WTC11 (cell line): ENCODE measurements around the gene NR4A3. TPM values are rescaled to one million over a fixed set of nuclear protein-coding genes. Genes with fewer than 3 reads are reported as not detected.

ENCODE experiments used
- ATAC-seq: fragments of 200-7000 bp; cut with Tn5 transposase; 2 replicates; pipeline ENCODE4 v1.10.0; 2021; ENCODE audit warnings: mild to moderate bottlenecking, moderate library complexity
- CTCF ChIA-PET: fragments of 300-600 bp; sonication (Branson Sonifier 250); formaldehyde crosslinking; loops from one replicate; lab custom pipeline; 2021; ENCODE audit warnings: antibody characterized with exemption; lab: Charles Lee
- POLR2A ChIA-PET: fragments of 350-600 bp; sonication (Branson Sonifier 250); formaldehyde crosslinking; loops from one replicate; lab custom pipeline; 2021; ENCODE audit warnings: antibody characterized with exemption; lab: Charles Lee
- DNase-seq: peaks from one replicate; pipeline ENCODE4 v3.0.0; 2021; ENCODE audit warnings: low spot score
- H3K27ac Mint-ChIP-seq: 2 replicates; pipeline ENCODE4 v1.8.0; 2021; ENCODE audit warnings: mixed read lengths
- H3K27me3 Mint-ChIP-seq: 2 replicates; pipeline ENCODE4 v1.8.0; 2021; ENCODE audit warnings: low read depth, mild to moderate bottlenecking, moderate library complexity, mixed read lengths
- H3K36me3 Mint-ChIP-seq: 2 replicates; pipeline ENCODE4 v1.8.0; 2021; ENCODE audit warnings: mixed read lengths
- H3K4me1 Mint-ChIP-seq: 2 replicates; pipeline ENCODE4 v1.8.0; 2022; ENCODE audit warnings: mixed read lengths
- H3K4me3 Mint-ChIP-seq: 2 replicates; pipeline ENCODE4 v1.8.0; 2021; ENCODE audit warnings: mild to moderate bottlenecking, moderate library complexity, mixed read lengths
- H3K9me3 Mint-ChIP-seq: 2 replicates; pipeline ENCODE4 v1.8.0; 2021; ENCODE audit warnings: mixed read lengths
- E2F5 ChIP-seq: sonication (generic); formaldehyde crosslinking; IDR thresholded peaks from 2 replicates; pipeline ENCODE4 v1.8.1; 2022; ENCODE audit warnings: mild to moderate bottlenecking, moderate library complexity, missing genetic modification reagents
- GTF2I ChIP-seq: fragments of 250-450 bp; sonication (Bioruptor Pico); conservative IDR thresholded peaks from 2 replicates; pipeline ENCODE4 v1.4.0; 2021; ENCODE audit warnings: mild to moderate bottlenecking
- JUN ChIP-seq: sonication (generic); formaldehyde crosslinking; IDR thresholded peaks from 2 replicates; pipeline ENCODE4 v1.8.0; 2023; ENCODE audit warnings: mild to moderate bottlenecking, missing genetic modification reagents
- RELA ChIP-seq: sonication (generic); formaldehyde crosslinking; IDR thresholded peaks from 2 replicates; pipeline ENCODE4 v1.8.1; 2022; ENCODE audit warnings: missing genetic modification reagents, mild to moderate bottlenecking, borderline replicate concordance
- ZNF121 ChIP-seq: sonication (generic); formaldehyde crosslinking; IDR thresholded peaks from 2 replicates; pipeline ENCODE4 v1.8.0; 2023; ENCODE audit warnings: missing genetic modification reagents
- ZNF263 ChIP-seq: sonication (generic); formaldehyde crosslinking; IDR thresholded peaks from 2 replicates; pipeline ENCODE4 v1.8.1; 2022; ENCODE audit warnings: low read depth, mild to moderate bottlenecking, moderate library complexity, missing genetic modification reagents
- ZNF416 ChIP-seq: fragments of 250-450 bp; sonication (Bioruptor Pico); IDR thresholded peaks from 2 replicates; pipeline ENCODE4 v1.9.0; 2021; ENCODE audit warnings: mild to moderate bottlenecking, inconsistent platforms
- total RNA-seq: library from RNA; stranded (reverse); gene quantifications from 3 replicates; pipeline ENCODE4 v1.2.3, GENCODE V29; 2021
- TF ChIP-seq, protein P1 (sequence below): sonication (generic); formaldehyde crosslinking; conservative IDR thresholded peaks from 2 replicates; pipeline ENCODE4 v1.8.1; 2023; ENCODE audit warnings: mild to moderate bottlenecking, low read depth, missing genetic modification reagents, moderate library complexity
- TF ChIP-seq, protein P2 (sequence below): sonication (generic); formaldehyde crosslinking; IDR thresholded peaks from 2 replicates; pipeline ENCODE4 v1.8.1; 2022; ENCODE audit warnings: low read depth, missing genetic modification reagents, borderline replicate concordance
- TF ChIP-seq, protein P3 (sequence below): fragments of 250-450 bp; sonication (Bioruptor Pico); IDR thresholded peaks from 2 replicates; pipeline ENCODE4 v1.8.0; 2021; ENCODE audit warnings: mild to moderate bottlenecking

NR4A3 gene
- total RNA-seq, 1 experiment from 2014 or later, result 0.57 TPM

DNA sequence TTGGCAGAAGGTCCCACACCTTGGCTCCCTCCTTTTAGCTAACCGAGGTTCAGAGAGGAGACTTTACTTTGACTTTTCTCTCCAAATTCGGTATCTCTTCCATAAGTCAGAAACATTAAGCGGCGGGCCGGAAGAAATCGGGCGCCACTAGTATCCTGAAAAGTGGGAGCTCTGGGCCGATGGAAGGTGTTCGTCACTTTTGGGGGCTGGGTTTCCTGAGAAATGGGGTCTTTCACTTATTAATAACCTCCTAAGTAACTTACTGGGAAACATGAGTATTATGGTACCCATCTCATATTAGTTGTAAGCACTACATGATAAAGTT lies 85.5 kb downstream of the NR4A3 start:
- no peak for ATAC-seq
- H3K4me3 Mint-ChIP-seq, result peak overlapping the region; percentile 90
- POLR2A ChIA-PET, result interaction anchor here (0.6 kb wide), 2 partner anchors 12 to 19 kb away, joined by 3 read pairs; no protein-coding TSS in a partner anchor
- H3K27me3 Mint-ChIP-seq, result peaks cover 5% of the 10 kb centered on the region; the same call in 1 of the 2 replicates
- 0 out of 2 replicates have a peak, but pooled peaks cover 3% of the 10 kb centered on the region for H3K9me3 Mint-ChIP-seq
- CTCF ChIA-PET, result interaction anchor here (0.9 to 3.7 kb wide), 5 partner anchors 11 to 82 kb away, joined by 3 to 18 read pairs (median 3); no protein-coding TSS in a partner anchor
- no peaks in the 10 kb centered on the region for H3K36me3 Mint-ChIP-seq
- peak overlapping the region; percentile 57 for H3K27ac Mint-ChIP-seq
- TF ChIP-seq, protein P1, sequence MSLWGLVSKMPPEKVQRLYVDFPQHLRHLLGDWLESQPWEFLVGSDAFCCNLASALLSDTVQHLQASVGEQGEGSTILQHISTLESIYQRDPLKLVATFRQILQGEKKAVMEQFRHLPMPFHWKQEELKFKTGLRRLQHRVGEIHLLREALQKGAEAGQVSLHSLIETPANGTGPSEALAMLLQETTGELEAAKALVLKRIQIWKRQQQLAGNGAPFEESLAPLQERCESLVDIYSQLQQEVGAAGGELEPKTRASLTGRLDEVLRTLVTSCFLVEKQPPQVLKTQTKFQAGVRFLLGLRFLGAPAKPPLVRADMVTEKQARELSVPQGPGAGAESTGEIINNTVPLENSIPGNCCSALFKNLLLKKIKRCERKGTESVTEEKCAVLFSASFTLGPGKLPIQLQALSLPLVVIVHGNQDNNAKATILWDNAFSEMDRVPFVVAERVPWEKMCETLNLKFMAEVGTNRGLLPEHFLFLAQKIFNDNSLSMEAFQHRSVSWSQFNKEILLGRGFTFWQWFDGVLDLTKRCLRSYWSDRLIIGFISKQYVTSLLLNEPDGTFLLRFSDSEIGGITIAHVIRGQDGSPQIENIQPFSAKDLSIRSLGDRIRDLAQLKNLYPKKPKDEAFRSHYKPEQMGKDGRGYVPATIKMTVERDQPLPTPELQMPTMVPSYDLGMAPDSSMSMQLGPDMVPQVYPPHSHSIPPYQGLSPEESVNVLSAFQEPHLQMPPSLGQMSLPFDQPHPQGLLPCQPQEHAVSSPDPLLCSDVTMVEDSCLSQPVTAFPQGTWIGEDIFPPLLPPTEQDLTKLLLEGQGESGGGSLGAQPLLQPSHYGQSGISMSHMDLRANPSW (CRISPR knock-in tag), result no peak
- TF ChIP-seq, protein P2, sequence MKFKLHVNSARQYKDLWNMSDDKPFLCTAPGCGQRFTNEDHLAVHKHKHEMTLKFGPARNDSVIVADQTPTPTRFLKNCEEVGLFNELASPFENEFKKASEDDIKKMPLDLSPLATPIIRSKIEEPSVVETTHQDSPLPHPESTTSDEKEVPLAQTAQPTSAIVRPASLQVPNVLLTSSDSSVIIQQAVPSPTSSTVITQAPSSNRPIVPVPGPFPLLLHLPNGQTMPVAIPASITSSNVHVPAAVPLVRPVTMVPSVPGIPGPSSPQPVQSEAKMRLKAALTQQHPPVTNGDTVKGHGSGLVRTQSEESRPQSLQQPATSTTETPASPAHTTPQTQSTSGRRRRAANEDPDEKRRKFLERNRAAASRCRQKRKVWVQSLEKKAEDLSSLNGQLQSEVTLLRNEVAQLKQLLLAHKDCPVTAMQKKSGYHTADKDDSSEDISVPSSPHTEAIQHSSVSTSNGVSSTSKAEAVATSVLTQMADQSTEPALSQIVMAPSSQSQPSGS (CRISPR knock-in tag), result no peak
- TF ChIP-seq GTF2I, result no peak
- no peak for TF ChIP-seq ZNF416 (CRISPR knock-in tag)
- peaks cover 31% of the 10 kb centered on the region for H3K4me1 Mint-ChIP-seq
- no peak for DNase-seq

GRCh38 chr9:99911600-99911999 lies 89.9 kb downstream of the NR4A3 start:
- CTCF ChIA-PET, result interaction anchor here (1.0 to 1.1 kb wide), 2 partner anchors 36 to 87 kb away, joined by 3 read pairs; no protein-coding TSS in a partner anchor
- TF ChIP-seq, protein P3, sequence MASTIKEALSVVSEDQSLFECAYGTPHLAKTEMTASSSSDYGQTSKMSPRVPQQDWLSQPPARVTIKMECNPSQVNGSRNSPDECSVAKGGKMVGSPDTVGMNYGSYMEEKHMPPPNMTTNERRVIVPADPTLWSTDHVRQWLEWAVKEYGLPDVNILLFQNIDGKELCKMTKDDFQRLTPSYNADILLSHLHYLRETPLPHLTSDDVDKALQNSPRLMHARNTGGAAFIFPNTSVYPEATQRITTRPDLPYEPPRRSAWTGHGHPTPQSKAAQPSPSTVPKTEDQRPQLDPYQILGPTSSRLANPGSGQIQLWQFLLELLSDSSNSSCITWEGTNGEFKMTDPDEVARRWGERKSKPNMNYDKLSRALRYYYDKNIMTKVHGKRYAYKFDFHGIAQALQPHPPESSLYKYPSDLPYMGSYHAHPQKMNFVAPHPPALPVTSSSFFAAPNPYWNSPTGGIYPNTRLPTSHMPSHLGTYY (CRISPR knock-in tag), result no peak
- no peak for TF ChIP-seq ZNF263 (CRISPR knock-in tag)
- TF ChIP-seq ZNF121, result peak; percentile 77; the same call in 1 of the 2 replicates
- no peak for TF ChIP-seq RELA
- TF ChIP-seq E2F5 (CRISPR knock-in tag), result no peak
- no peak for TF ChIP-seq JUN (CRISPR knock-in tag)
- POLR2A ChIA-PET, result no interaction called here

More at GRCh38 chr9:99911600-99911999, 89.9 kb downstream of the NR4A3 start:
- no peak overlapping the region for H3K4me3 Mint-ChIP-seq
- peaks cover 32% of the 10 kb centered on the region for H3K4me1 Mint-ChIP-seq
- ATAC-seq (no peak), DNase-seq (no peak)
- H3K9me3 Mint-ChIP-seq, result no peaks in the 10 kb centered on the region
- no peak overlapping the region for H3K27ac Mint-ChIP-seq
- peaks cover 14% of the 10 kb centered on the region for H3K27me3 Mint-ChIP-seq
- H3K36me3 Mint-ChIP-seq, result no peaks in the 10 kb centered on the region

Other genes with a start within 250 kb of the NR4A3 start
- 22.1 to 23.8 TPM (median 23.2 TPM) in 3 replicates for gene STX17, start 84.8 kb downstream of the NR4A3 start, total RNA-seq